ENCODE results near the gene GGCT.

DNA sequence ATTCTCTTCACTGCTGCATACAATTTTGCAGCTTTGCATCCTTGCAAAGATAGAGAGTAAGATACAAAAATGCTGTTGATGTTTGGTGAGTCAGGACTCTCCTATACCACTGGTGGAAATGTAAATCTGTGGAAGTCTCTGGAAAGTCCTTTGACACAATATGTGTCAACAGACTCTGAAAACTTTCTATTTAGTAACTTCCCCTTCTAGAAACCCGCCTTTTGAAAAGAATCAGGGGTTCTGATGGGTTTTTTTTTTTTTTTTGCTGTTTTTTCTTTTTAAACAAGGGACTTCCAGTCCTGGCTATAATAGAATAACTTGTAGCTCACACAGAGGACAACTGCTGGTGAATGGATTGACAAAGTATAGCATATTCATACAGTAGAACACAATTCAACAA, 42.5 kb downstream of the GGCT start:
- no peak for TF ChIP-seq CTCF (conservative IDR thresholded peaks at IDR 0.05; ENCODE audit: low read depth, low read length)
- no peak for TF ChIP-seq EZH2phosphoT487 (IDR thresholded peaks at IDR 0.05; ENCODE audit: borderline replicate concordance, low read length)
